BJ (cell line): ENCODE data around the gene KCNIP2. TPM values are rescaled to one million over a fixed set of nuclear protein-coding genes. Genes with fewer than 3 reads are reported as not detected.
A peak's percentile ranks its signal among the peaks of the same experiment; 100 is the strongest.

Source experiments
- CTCF ChIA-PET: fragments of 350-600 bp; formaldehyde crosslinking; extraction: SDS; loops from one replicate; lab custom pipeline; 2021; ENCODE audit warnings: antibody characterized with exemption, inconsistent platforms; lab: Yijun Ruan, JAX
- POLR2A ChIA-PET: fragments of 300-600 bp; sonication (Branson Sonifier 250); formaldehyde crosslinking; extraction: SDS; loops from one replicate; lab custom pipeline; 2021; ENCODE audit warnings: antibody characterized with exemption; lab: Charles Lee
- DNase-seq: peaks from one replicate; pipeline ENCODE4 v3.0.0-alpha.2; 2011; ENCODE audit warnings: low read depth
- H3K27me3 ChIP-seq: 2 replicates; pipeline ENCODE4 v1.6.0; 2011; ENCODE audit warnings: low read length; ENCODE audit not compliant: control insufficient read depth, insufficient read depth
- H3K36me3 ChIP-seq: 2 replicates; pipeline ENCODE4 v1.5.1; 2011; ENCODE audit warnings: low read length; ENCODE audit not compliant: control insufficient read depth, insufficient read depth
- H3K4me3 ChIP-seq: 2 replicates; pipeline ENCODE4 v1.5.1; 2011; ENCODE audit warnings: low read depth, mild to moderate bottlenecking, control low read depth, low read length
- polyA plus RNA-seq: library from polyadenylated mRNA; depleted of rRNA; stranded (reverse); fragments of >200 nt; gene quantifications from 2 replicates; pipeline ENCODE4 v1.2.3, GENCODE V29; 2011
- TF ChIP-seq, protein P1 (sequence below): IDR thresholded peaks from 2 replicates; pipeline ENCODE4 v1.5.1; 2011; ENCODE audit warnings: low read depth, mild to moderate bottlenecking, control low read depth, inconsistent platforms, low read length, moderate library complexity; ENCODE audit not compliant: insufficient read depth

The KCNIP2 gene
- polyA plus RNA-seq, 1 experiment = 0.38 TPM

DNA sequence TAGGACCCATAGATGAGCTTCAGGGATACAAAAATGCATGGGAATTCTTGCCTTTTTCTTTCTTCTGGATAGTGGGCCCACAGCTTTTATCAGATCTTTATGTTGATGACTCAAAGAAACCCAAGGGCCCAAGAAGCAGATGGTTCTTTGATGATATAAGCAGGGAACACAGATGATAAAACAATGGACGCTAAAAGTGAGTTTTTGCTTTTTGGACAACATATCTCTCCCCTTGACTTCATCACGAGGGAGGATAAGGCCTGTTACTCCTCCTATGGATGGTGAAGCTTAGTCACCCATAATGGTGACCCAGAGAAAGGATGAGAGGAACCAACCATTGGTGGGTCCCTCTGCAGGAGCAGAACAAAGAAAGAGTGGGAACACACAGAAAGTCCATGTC, 18.9 kb downstream of the KCNIP2 start:
- Histone ChIP-seq H3K27me3 (no peaks in the 10 kb centered on the region), H3K36me3 (peaks cover 3% of the 10 kb centered on the region), H3K4me3 (no peak overlapping the region)
- DNase-seq = no peak
- TF ChIP-seq, protein P1, sequence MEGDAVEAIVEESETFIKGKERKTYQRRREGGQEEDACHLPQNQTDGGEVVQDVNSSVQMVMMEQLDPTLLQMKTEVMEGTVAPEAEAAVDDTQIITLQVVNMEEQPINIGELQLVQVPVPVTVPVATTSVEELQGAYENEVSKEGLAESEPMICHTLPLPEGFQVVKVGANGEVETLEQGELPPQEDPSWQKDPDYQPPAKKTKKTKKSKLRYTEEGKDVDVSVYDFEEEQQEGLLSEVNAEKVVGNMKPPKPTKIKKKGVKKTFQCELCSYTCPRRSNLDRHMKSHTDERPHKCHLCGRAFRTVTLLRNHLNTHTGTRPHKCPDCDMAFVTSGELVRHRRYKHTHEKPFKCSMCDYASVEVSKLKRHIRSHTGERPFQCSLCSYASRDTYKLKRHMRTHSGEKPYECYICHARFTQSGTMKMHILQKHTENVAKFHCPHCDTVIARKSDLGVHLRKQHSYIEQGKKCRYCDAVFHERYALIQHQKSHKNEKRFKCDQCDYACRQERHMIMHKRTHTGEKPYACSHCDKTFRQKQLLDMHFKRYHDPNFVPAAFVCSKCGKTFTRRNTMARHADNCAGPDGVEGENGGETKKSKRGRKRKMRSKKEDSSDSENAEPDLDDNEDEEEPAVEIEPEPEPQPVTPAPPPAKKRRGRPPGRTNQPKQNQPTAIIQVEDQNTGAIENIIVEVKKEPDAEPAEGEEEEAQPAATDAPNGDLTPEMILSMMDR = no peak
- CTCF ChIA-PET = no interaction called here
- POLR2A ChIA-PET = no interaction called here

DNA sequence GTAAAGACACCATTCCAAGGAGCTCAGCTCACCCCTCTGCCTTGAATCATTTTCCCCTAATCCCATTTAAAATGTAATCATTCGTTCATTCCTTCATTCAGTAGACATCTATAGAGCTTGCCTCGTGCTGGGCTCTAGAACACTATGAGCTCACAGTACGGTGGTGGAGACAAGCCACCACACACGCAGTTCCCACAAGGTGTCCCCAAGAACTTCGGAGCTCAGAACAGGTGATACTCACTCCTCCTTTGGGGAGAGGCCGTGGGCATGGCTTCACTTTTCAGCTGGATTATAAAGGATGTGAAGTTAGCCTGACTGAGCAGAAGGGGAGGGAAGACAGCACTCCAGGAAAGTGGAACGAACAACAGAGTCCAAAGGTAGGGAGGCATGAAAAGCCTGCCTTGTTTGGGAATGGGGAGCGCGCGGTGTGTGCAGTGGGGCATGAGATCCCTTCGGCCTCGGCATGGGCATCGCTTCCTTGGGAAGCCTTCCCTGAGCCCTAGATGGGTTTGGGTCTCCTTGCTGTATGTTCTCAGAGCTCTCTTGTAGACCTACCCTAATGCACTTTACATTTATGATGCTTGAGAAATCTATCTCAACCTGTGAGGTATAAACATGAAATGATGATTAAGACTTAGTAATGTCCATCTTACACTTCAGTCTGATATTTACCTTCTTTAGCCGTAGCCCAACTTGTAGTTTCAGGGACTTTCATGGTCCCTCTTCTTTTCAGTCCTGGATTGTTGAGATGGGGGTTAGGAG, 24.5 kb downstream of the KCNIP2 start:
- TF ChIP-seq, protein P1 = no peak
- Histone ChIP-seq H3K27me3 (no peaks in the 10 kb centered on the region), H3K36me3 (no peaks in the 10 kb centered on the region), H3K4me3 (peak overlapping the region; percentile 21)
- ChIA-PET POLR2A (interaction anchor here (0.5 kb wide), 1 partner anchor 235 kb away, joined by 8 read pairs; no protein-coding TSS in a partner anchor), CTCF (interaction anchor here (0.6 to 3.5 kb wide), 5 partner anchors 16 to 42 kb away, joined by 3 to 13 read pairs (median 5); no protein-coding TSS in a partner anchor)
- no peak for DNase-seq

DNA sequence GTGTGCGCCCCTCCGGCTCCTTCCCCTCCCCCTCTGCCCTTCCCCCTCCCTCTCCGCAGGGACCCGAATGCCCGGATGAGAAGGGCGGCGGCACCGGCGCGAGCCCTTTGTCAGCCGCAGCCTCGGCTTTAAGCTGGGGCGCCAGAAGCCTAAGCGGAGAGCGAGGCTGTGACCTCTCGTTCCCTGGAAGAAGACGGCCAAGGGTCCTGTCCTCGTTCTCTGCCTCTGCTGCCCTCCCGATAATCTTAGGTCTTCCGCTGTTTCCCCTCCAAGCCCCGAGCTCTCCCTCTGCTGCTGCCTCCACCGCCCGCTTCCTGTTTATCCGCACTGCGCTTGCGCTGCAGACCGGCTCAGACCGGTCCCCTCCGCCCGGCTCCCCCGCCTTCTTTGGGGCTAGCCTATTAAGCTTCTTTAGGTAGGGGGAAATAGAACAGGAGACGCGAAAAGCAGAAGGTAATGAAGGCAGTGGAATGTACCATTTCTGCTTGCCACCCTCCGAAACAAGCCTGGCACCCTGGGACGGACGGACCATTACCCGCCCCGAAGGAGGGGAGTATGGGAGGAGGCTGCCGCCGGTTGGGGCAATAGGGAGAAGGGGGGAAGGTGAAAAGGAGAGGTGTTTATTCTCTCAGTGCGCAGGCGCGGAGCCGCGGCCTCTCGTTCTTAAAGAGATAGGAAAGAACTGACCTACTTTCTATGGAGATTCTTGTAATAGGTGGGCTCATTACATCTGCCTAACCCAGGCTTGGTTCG, 25.3 kb downstream of the KCNIP2 start, which contains the start of gene OGA:
Gene OGA, minus strand, starts transcription at position 326 of the 753 bp plus-strand sequence. CDS start 422 bp downstream, outside the sequence.
- CTCF ChIA-PET = interaction anchor here (1.4 to 3.5 kb wide), 3 partner anchors 17 to 37 kb away, joined by 4 to 13 read pairs (median 10); no protein-coding TSS in a partner anchor
- Histone ChIP-seq H3K4me3 (peak within 1 kb of the TSS; percentile 99), H3K27me3 (no peaks in the 10 kb centered on the region), H3K36me3 (no peaks in the 10 kb centered on the region)
- POLR2A ChIA-PET = interaction anchor here (0.5 to 0.7 kb wide), 2 partner anchors 62 to 235 kb away, joined by 6 to 8 read pairs; no protein-coding TSS in a partner anchor
- DNase-seq = peak; percentile 100
- TF ChIP-seq, protein P1 = no peak

DNA sequence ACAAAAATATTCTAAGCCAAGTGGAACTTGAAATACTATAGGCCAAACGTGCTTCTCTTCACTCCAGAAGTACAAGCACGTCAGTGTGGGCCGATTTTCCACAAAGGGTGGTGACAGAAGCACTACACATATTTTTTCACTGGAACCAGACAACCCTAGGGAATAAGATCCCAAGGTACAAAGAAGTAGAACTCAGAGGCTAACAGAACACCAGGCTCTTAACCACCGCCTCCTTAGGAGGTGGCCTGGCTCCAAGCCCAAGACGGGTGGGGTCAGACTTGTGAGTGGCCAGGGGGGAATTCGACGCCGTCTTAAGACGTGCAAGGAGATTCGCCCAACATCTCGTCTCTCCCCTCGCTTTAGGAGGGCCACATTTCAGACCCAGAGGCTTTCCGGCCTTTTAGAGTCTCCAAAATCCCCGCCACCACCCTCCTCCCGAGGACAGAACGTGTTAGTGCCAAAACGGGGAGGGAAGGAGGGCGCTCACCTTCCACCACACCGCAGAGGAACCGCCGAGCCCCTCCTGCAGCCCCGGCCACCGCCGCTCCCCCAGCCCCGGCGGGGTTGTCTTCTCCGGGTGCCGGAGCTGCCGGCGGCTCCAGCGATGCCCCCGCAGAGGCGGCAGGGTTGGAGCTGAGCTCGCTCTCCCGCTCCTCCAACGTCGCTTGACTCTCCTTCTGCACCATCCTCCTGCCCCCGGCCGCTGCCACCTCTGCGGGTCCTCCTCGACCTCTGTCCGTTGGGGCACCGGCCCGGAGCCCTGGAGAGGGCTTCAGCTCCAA, 26.1 kb downstream of the KCNIP2 start:
- ChIA-PET POLR2A (interaction anchor here (0.7 kb wide), 1 partner anchor 62 kb away, joined by 6 read pairs; no protein-coding TSS in a partner anchor), CTCF (interaction anchor here (0.7 to 3.5 kb wide), 4 partner anchors 18 to 251 kb away, joined by 3 to 13 read pairs (median 8); no protein-coding TSS in a partner anchor)
- Histone ChIP-seq H3K36me3 (no peaks in the 10 kb centered on the region), H3K4me3 (peak overlapping the region; percentile 99), H3K27me3 (no peaks in the 10 kb centered on the region)
- TF ChIP-seq, protein P1 = no peak
- peak; percentile 74 for DNase-seq
